Measurements from ENCODE around the gene CAMSAP1. TPM values are rescaled to one million over a fixed set of nuclear protein-coding genes. Genes with fewer than 3 reads are reported as not detected.

Gene CAMSAP1
- total RNA-seq, 1 donor from 2014 or later = 80.8 TPM

GRCh38 chr9:135862809-135863208 lies 44.5 kb downstream of the CAMSAP1 start:
- no peak overlapping the region for H3K27ac Mint-ChIP-seq (ENCODE audit: unreplicated experiment)
- peaks cover 5% of the 10 kb centered on the region for H3K36me3 Mint-ChIP-seq (ENCODE audit: low read depth)
- H3K4me1 Mint-ChIP-seq = peaks cover 25% of the 10 kb centered on the region
- TF ChIP-seq CTCF (conservative IDR thresholded peaks at IDR 0.05) = no peak
- no peak overlapping the region for H3K4me3 Mint-ChIP-seq
- no peaks in the 10 kb centered on the region for H3K27me3 Mint-ChIP-seq (ENCODE audit: low read depth)
- H3K9me3 Mint-ChIP-seq = no peaks in the 10 kb centered on the region
- DNase-seq (ENCODE audit: low read depth, low spot score) = no peak

- Mint-ChIP-seq H3K36me3 (ENCODE audit: low read depth) (peaks cover 14% of the 10 kb centered on the region), H3K27me3 (ENCODE audit: low read depth) (no peaks in the 10 kb centered on the region), H3K9me3 (no peaks in the 10 kb centered on the region), H3K4me3 (no peak overlapping the region), H3K4me1 (no peaks in the 10 kb centered on the region), H3K27ac (ENCODE audit: unreplicated experiment) (peak overlapping the region; percentile 67)
- TF ChIP-seq CTCF (conservative IDR thresholded peaks at IDR 0.05) = no peak
- no peak for DNase-seq (ENCODE audit: low read depth, low spot score)
These were observed 48.7 kb downstream of the CAMSAP1 start for GRCh38 chr9:135858491-135859185.

- Mint-ChIP-seq H3K27ac (ENCODE audit: unreplicated experiment) (no peak overlapping the region), H3K4me3 (no peak overlapping the region), H3K36me3 (ENCODE audit: low read depth) (peaks cover 14% of the 10 kb centered on the region), H3K27me3 (ENCODE audit: low read depth) (no peaks in the 10 kb centered on the region), H3K9me3 (no peaks in the 10 kb centered on the region), H3K4me1 (no peaks in the 10 kb centered on the region)
- DNase-seq (ENCODE audit: low read depth, low spot score) = no peak
- TF ChIP-seq CTCF (conservative IDR thresholded peaks at IDR 0.05) = no peak
These were observed 49.5 kb downstream of the CAMSAP1 start for GRCh38 chr9:135857843-135858242.

- TF ChIP-seq CTCF (conservative IDR thresholded peaks at IDR 0.05) = no peak
- Mint-ChIP-seq H3K36me3 (ENCODE audit: low read depth) (peaks cover 14% of the 10 kb centered on the region), H3K9me3 (no peaks in the 10 kb centered on the region), H3K27ac (ENCODE audit: unreplicated experiment) (no peak overlapping the region), H3K27me3 (ENCODE audit: low read depth) (no peaks in the 10 kb centered on the region), H3K4me3 (no peak overlapping the region), H3K4me1 (no peaks in the 10 kb centered on the region)
- no peak for DNase-seq (ENCODE audit: low read depth, low spot score)
These were observed 50.0 kb downstream of the CAMSAP1 start for GRCh38 chr9:135857371-135857786.

- Mint-ChIP-seq H3K4me3 (no peak overlapping the region), H3K36me3 (ENCODE audit: low read depth) (peaks cover 15% of the 10 kb centered on the region), H3K27ac (ENCODE audit: unreplicated experiment) (no peak overlapping the region), H3K4me1 (peaks cover 9% of the 10 kb centered on the region), H3K27me3 (ENCODE audit: low read depth) (no peaks in the 10 kb centered on the region), H3K9me3 (peaks cover 1% of the 10 kb centered on the region)
- no peak for DNase-seq (ENCODE audit: low read depth, low spot score)
- no peak for TF ChIP-seq CTCF (conservative IDR thresholded peaks at IDR 0.05)
These were observed 55.6 kb downstream of the CAMSAP1 start for GRCh38 chr9:135851748-135852147.
